NB4 (cell line): ENCODE results near the gene PCGF3.

ENCODE experiments used
- DNase-seq: peaks from one replicate; pipeline ENCODE4 v3.0.0; 2010; ENCODE audit warnings: low read depth
- H3K4me3 ChIP-seq: one replicate; pipeline ENCODE4 v1.5.1; 2011; ENCODE audit warnings: mild to moderate bottlenecking, low read depth, low read length, moderate library complexity
- CTCF ChIP-seq: IDR thresholded peaks from one replicate; pipeline ENCODE4 v1.5.1; 2012; ENCODE audit warnings: low read depth, low read length
- MAX ChIP-seq: IDR thresholded peaks from 2 replicates; pipeline ENCODE4 v1.6.1; 2011; ENCODE audit warnings: low read depth, low read length
- MYC ChIP-seq: IDR thresholded peaks from 2 replicates; pipeline ENCODE4 v1.6.1; 2011; ENCODE audit warnings: low read depth, low read length
- POLR2A ChIP-seq: IDR thresholded peaks from 2 replicates; pipeline ENCODE4 v1.6.1; 2011; ENCODE audit warnings: mild to moderate bottlenecking; ENCODE audit not compliant: insufficient read length; ENCODE audit errors: extremely low read depth

PCGF3 gene

GRCh38 chr4:685679-686412, 19.8 kb upstream of the PCGF3 start:
- no peak overlapping the region for H3K4me3 ChIP-seq
- DNase-seq: no peak
- TF ChIP-seq MYC (no peak), CTCF (no peak), MAX (no peak), POLR2A (no peak)

- no peak overlapping the region for H3K4me3 ChIP-seq
- TF ChIP-seq MAX (no peak), POLR2A (no peak), MYC (no peak), CTCF (no peak)
- no peak for DNase-seq
These were observed 19.1 kb upstream of the PCGF3 start for GRCh38 chr4:686413-687040.

- peak overlapping the region; percentile 39 for H3K4me3 ChIP-seq
- peak; percentile 69 for TF ChIP-seq POLR2A
- no peak for TF ChIP-seq CTCF
- TF ChIP-seq MYC: peak; percentile 42; the same call in 1 of the 2 replicates
- peak; percentile 57; the same call in 1 of the 2 replicates for TF ChIP-seq MAX
- DNase-seq: peak; percentile 96
These were observed 18.3 kb upstream of the PCGF3 start for GRCh38 chr4:687048-687970.

- no peak for DNase-seq
- H3K4me3 ChIP-seq: no peak overlapping the region
These were observed 17.4 kb upstream of the PCGF3 start for GRCh38 chr4:687971-688853.

More at GRCh38 chr4:687971-688853, 17.4 kb upstream of the PCGF3 start:
- TF ChIP-seq POLR2A (no peak), MYC (no peak), CTCF (no peak), MAX (no peak)
